T-helper 22 cell (primary cell): ENCODE results near the gene CCNB2.
A peak's percentile ranks its signal among the peaks of the same experiment; 100 is the strongest.
"Not testable (repeated sequence)": the region's sequence is repeated elsewhere in the genome, so short reads cannot be mapped to it uniquely, and the experiment has no call there.

Source experiments
- DNase-seq: peaks from one replicate; pipeline ENCODE4 v3.0.0-alpha.2; 2020; ENCODE audit warnings: low read depth

The CCNB2 gene

GRCh38 chr15:59133929-59134427 is 29.0 kb downstream of the CCNB2 start:
- no peak for DNase-seq

- DNase-seq = no peak
These were observed 32.6 kb downstream of the CCNB2 start for GRCh38 chr15:59137566-59137965.

GRCh38 chr15:59138243-59138642 is 33.3 kb downstream of the CCNB2 start:
- peak; percentile 20 for DNase-seq

- DNase-seq = no peak
These were observed 35.7 kb downstream of the CCNB2 start for GRCh38 chr15:59140422-59141226.

GRCh38 chr15:59143281-59143680 is 38.3 kb downstream of the CCNB2 start:
- DNase-seq = no peak

- DNase-seq = not testable (repeated sequence)
These were observed 39.6 kb downstream of the CCNB2 start for GRCh38 chr15:59144594-59144993.

GRCh38 chr15:59147666-59148065 is 42.7 kb downstream of the CCNB2 start:
- DNase-seq = no peak

- DNase-seq = no peak
These were observed 43.3 kb downstream of the CCNB2 start for GRCh38 chr15:59148153-59148833.

- DNase-seq = no peak
These were observed 45.2 kb downstream of the CCNB2 start for GRCh38 chr15:59150185-59150584.

GRCh38 chr15:59152694-59153450 is 47.9 kb downstream of the CCNB2 start:
- no peak for DNase-seq

- no peak for DNase-seq
These were observed 48.5 kb downstream of the CCNB2 start for GRCh38 chr15:59153466-59153865.

GRCh38 chr15:59154243-59154642 is 49.3 kb downstream of the CCNB2 start:
- DNase-seq = no peak

GRCh38 chr15:59155431-59155830 is 50.5 kb downstream of the CCNB2 start:
- DNase-seq = no peak

- DNase-seq = no peak
These were observed 52.5 kb downstream of the CCNB2 start for GRCh38 chr15:59157396-59157795.

GRCh38 chr15:59157840-59158700 is 53.1 kb downstream of the CCNB2 start:
- DNase-seq = no peak

GRCh38 chr15:59158701-59159034 is 53.7 kb downstream of the CCNB2 start:
- no peak for DNase-seq

GRCh38 chr15:59159210-59159609 is 54.3 kb downstream of the CCNB2 start:
- DNase-seq = no peak

GRCh38 chr15:59160880-59161593 is 56.1 kb downstream of the CCNB2 start:
- DNase-seq = no peak

- DNase-seq = not testable (repeated sequence)
These were observed 57.1 kb downstream of the CCNB2 start for GRCh38 chr15:59162080-59162479.

- no peak for DNase-seq
These were observed 60.8 kb downstream of the CCNB2 start for GRCh38 chr15:59165726-59166125.

GRCh38 chr15:59166166-59166565 is 61.2 kb downstream of the CCNB2 start:
- DNase-seq = no peak
